Panc1 (cell line): ENCODE measurements around the gene ZDHHC14. TPM values are rescaled to one million over a fixed set of nuclear protein-coding genes. Genes with fewer than 3 reads are reported as not detected.

Experiments used
- ATAC-seq: fragments of 200-7000 bp; cut with Tn5 transposase; 2 replicates; pipeline ENCODE4 v1.9.1; 2020; ENCODE audit warnings: mild to moderate bottlenecking, moderate library complexity
- BruUV-seq: library from RNA; stranded (reverse); fragments of 400-500 nt; replicated peaks from 2 replicates; lab custom pipeline; 2021; lab: Mats Ljungman, UMichigan
- CTCF ChIA-PET: fragments of 300-600 bp; sonication (Branson Sonifier 250); formaldehyde crosslinking; loops from one replicate; lab custom pipeline; 2022; ENCODE audit warnings: antibody characterized with exemption; lab: Charles Lee
- POLR2A ChIA-PET: fragments of 300-600 bp; sonication (Branson Sonifier 250); formaldehyde crosslinking; loops from one replicate; lab custom pipeline; 2022; ENCODE audit warnings: antibody characterized with exemption; lab: Charles Lee
- DNase-seq: peaks from one replicate; pipeline ENCODE4 v3.0.0-alpha.2; 2010; ENCODE audit warnings: low read depth, low spot score
- H3K27ac ChIP-seq: 2 replicates; pipeline ENCODE4 v1.5.1; 2011; ENCODE audit warnings: mild to moderate bottlenecking, low read length, inconsistent platforms
- H3K27me3 ChIP-seq: fragments of 200-500 bp; sonication (Bioruptor generic); 2 replicates; pipeline ENCODE4 v1.6.0; 2014; ENCODE audit warnings: low read length, inconsistent platforms; ENCODE audit not compliant: control insufficient read depth, insufficient read depth
- H3K36me3 ChIP-seq: fragments of 200-500 bp; sonication (Bioruptor generic); 2 replicates; pipeline ENCODE4 v1.5.1; 2014; ENCODE audit warnings: inconsistent platforms, mild to moderate bottlenecking, low read length, moderate library complexity; ENCODE audit not compliant: control insufficient read depth, insufficient read depth
- H3K4me1 ChIP-seq: 2 replicates; pipeline ENCODE4 v1.5.1; 2011; ENCODE audit warnings: inconsistent platforms, mild to moderate bottlenecking, low read length, moderate library complexity; ENCODE audit not compliant: control insufficient read depth, insufficient read depth
- H3K4me3 ChIP-seq, 2 experiments: 2 replicates each; pipeline ENCODE4 v1.5.1; 2011 to 2012; ENCODE audit warnings: low read depth in 2 of 2, low read length in 2 of 2, mild to moderate bottlenecking in 2 of 2, inconsistent platforms in 1 of 2, moderate library complexity in 1 of 2
- H3K9me3 ChIP-seq: fragments of 200-500 bp; sonication (Bioruptor generic); 2 replicates; pipeline ENCODE4 v1.5.1; 2014; ENCODE audit warnings: low read depth, mild to moderate bottlenecking, inconsistent platforms, low read length, moderate library complexity; ENCODE audit not compliant: control insufficient read depth, insufficient read depth
- CTCF ChIP-seq: fragments of 450-650 bp; IDR thresholded peaks from 2 replicates; pipeline ENCODE4 v1.5.1; 2017; ENCODE audit warnings: mild to moderate bottlenecking
- POLR2AphosphoS5 ChIP-seq: IDR thresholded peaks from 2 replicates; pipeline ENCODE4 v1.6.1; 2012; ENCODE audit warnings: mild to moderate bottlenecking, low read depth, low read length, moderate library complexity
- REST ChIP-seq, 2 experiments: IDR thresholded peaks; 2 replicates each; pipeline ENCODE4 v1.6.1; 2011 to 2012; ENCODE audit warnings: low read depth in 2 of 2, control low read depth in 1 of 2, low read length in 1 of 2, mild to moderate bottlenecking in 1 of 2, moderate library complexity in 1 of 2; ENCODE audit not compliant: insufficient read depth in 1 of 2
- SIN3A ChIP-seq: IDR thresholded peaks from 2 replicates; pipeline ENCODE4 v1.6.1; 2012; ENCODE audit warnings: low read depth, mild to moderate bottlenecking, low read length, moderate library complexity, borderline replicate concordance; ENCODE audit not compliant: insufficient read depth
- TCF7L2 ChIP-seq: IDR thresholded peaks from 2 replicates; pipeline ENCODE4 v1.6.1; 2011; ENCODE audit warnings: mild to moderate bottlenecking, low read depth, low read length, inconsistent platforms
- in situ Hi-C: cut with HindIII; loops from 2 replicates; pipeline ENCODE4 v1.10.0; 2016; ENCODE audit warnings: low sequenced_read_pairs, low pct_unique_long_range_greater_than_20kb
- intact Hi-C: fragments of 100-400 bp; cut with micrococcal nuclease; formaldehyde crosslinking; loops from one replicate; pipeline ENCODE4 v1.10.0; 2022; ENCODE audit not compliant: unreplicated experiment
- total RNA-seq: library from RNA; stranded (reverse); gene quantifications from one replicate; pipeline ENCODE4 v1.2.1, GENCODE V29; 2021; ENCODE audit not compliant: unreplicated experiment

ZDHHC14 gene
- total RNA-seq, 1 experiment from 2014 or later, result 19.9 TPM

GRCh38 chr6:157708239-157708638 is 327.2 kb downstream of the ZDHHC14 start:
- DNase-seq, result no peak
- Histone ChIP-seq H3K4me1 (no peaks in the 10 kb centered on the region), H3K27ac (no peak overlapping the region), H3K4me3 (no peak overlapping the region), H3K36me3 (no peaks in the 10 kb centered on the region), H3K27me3 (no peaks in the 10 kb centered on the region), H3K9me3 (no peaks in the 10 kb centered on the region)
- CTCF ChIA-PET, result interaction anchor here (0.7 kb wide), 1 partner anchor 55 kb away, joined by 4 read pairs; no protein-coding TSS in a partner anchor
- no peak for ATAC-seq
- BruUV-seq, result no TSS peak
- POLR2A ChIA-PET, result no interaction called here
- in situ Hi-C loops, result no loop called here
- TF ChIP-seq TCF7L2, result no peak
- TF ChIP-seq CTCF, result no peak
- TF ChIP-seq POLR2AphosphoS5, result no peak
- TF ChIP-seq REST (IDR thresholded peaks at IDR 0.05; ENCODE audit: insufficient read depth in 1 of 2, low read depth in 2 of 2, low read length in 1 of 2), result no peak
- no peak for TF ChIP-seq SIN3A
- intact Hi-C loops, result loop anchor here (2.0 kb wide), 1 partner anchor 27 kb away; no protein-coding TSS in a partner anchor

GRCh38 chr6:157708933-157709332 is 327.9 kb downstream of the ZDHHC14 start:
- ChIA-PET CTCF (interaction anchor here (0.6 to 0.7 kb wide), 2 partner anchors 54 to 297 kb away, joined by 3 to 4 read pairs; no protein-coding TSS in a partner anchor), POLR2A (no interaction called here)
- Histone ChIP-seq H3K4me3 (no peak overlapping the region), H3K9me3 (no peaks in the 10 kb centered on the region), H3K27me3 (no peaks in the 10 kb centered on the region), H3K4me1 (no peaks in the 10 kb centered on the region), H3K27ac (no peak overlapping the region), H3K36me3 (no peaks in the 10 kb centered on the region)
- intact Hi-C loops (loop anchor here (2.0 kb wide), 1 partner anchor 26 kb away; no protein-coding TSS in a partner anchor), in situ Hi-C loops (no loop called here)
- BruUV-seq, result no TSS peak
- TF ChIP-seq CTCF (no peak), REST (IDR thresholded peaks at IDR 0.05; ENCODE audit: insufficient read depth in 1 of 2, low read depth in 2 of 2, low read length in 1 of 2) (no peak), TCF7L2 (no peak), SIN3A (no peak), POLR2AphosphoS5 (no peak)
- DNase-seq (no peak), ATAC-seq (no peak)
